HCT116 (cell line): ENCODE data around the gene SLC31A1. TPM values are rescaled to one million over a fixed set of nuclear protein-coding genes. Genes with fewer than 3 reads are reported as not detected.

Experiments
- ATAC-seq: fragments of 200-7000 bp; cut with Tn5 transposase; 2 replicates; pipeline ENCODE4 v1.9.1; 2020; ENCODE audit warnings: mild to moderate bottlenecking, moderate library complexity
- BruUV-seq: library from RNA; stranded (reverse); fragments of 400-500 nt; replicated peaks from 2 replicates; lab custom pipeline; 2021; lab: Mats Ljungman, UMichigan
- CTCF ChIA-PET: fragments of 300-600 bp; sonication (Branson Sonifier 250); formaldehyde crosslinking; loops from one replicate; lab custom pipeline; 2021; ENCODE audit warnings: antibody characterized with exemption; lab: Charles Lee
- POLR2A ChIA-PET: fragments of 300-600, 350-600 bp; sonication (Branson Sonifier 250); formaldehyde crosslinking; loops from one replicate; lab custom pipeline; 2021; ENCODE audit warnings: antibody characterized with exemption; lab: Charles Lee
- RAD21 ChIA-PET, 2 experiments: fragments of 300-600 bp; sonication (Branson Sonifier 250); formaldehyde crosslinking; loops; one replicate each; lab custom pipeline; 2023; ENCODE audit warnings: low total read pairs in 2 of 2; ENCODE audit not compliant: uncharacterized antibody in 2 of 2, unreplicated experiment in 2 of 2, low non-redundant PET in 1 of 2; lab: Charles Lee
- DNase-seq: peaks from one replicate; pipeline ENCODE4 v3.0.0-alpha.2; 2010; ENCODE audit warnings: low read depth, low spot score
- H2AFZ ChIP-seq: fragments of 200-600 bp; shearing (Covaris generic), sonication (generic); 2 replicates; pipeline ENCODE4 v1.6.1; 2017; ENCODE audit warnings: low read depth, mixed run types, mixed read lengths, antibody characterized with exemption, low read length; ENCODE audit not compliant: poor library complexity, severe bottlenecking
- H3K27ac ChIP-seq: 2 replicates; pipeline ENCODE4 v1.5.1; 2012; ENCODE audit warnings: low read depth, low read length
- H3K27me3 ChIP-seq: fragments of 200-600 bp; sonication (generic); 2 replicates; pipeline ENCODE4 v1.6.1; 2016; ENCODE audit warnings: mixed run types, low read length, mixed read lengths; ENCODE audit not compliant: insufficient read depth
- H3K36me3 ChIP-seq, 2 experiments: fragments of 200-500 bp in 1 of 2; fragments of 200-600 bp in 1 of 2; sonication (Bioruptor generic) in 1 of 2; sonication (generic) in 1 of 2; 2 replicates each; pipeline versions ENCODE4 v1.5.1 to v1.6.1; 2014 to 2016; ENCODE audit warnings: low read length in 2 of 2, inconsistent platforms in 1 of 2, mixed read lengths in 1 of 2, mixed run types in 1 of 2; ENCODE audit not compliant: insufficient read depth in 2 of 2, control insufficient read depth in 1 of 2
- H3K4me1 ChIP-seq, 2 experiments: fragments of 200-600 bp in 1 of 2; sonication (generic) in 1 of 2; 2 replicates each; pipeline versions ENCODE4 v1.5.1 to v1.6.1; 2012 to 2017; ENCODE audit warnings: low read length in 2 of 2, inconsistent platforms in 1 of 2, mild to moderate bottlenecking in 1 of 2, mixed read lengths in 1 of 2, mixed run types in 1 of 2, moderate library complexity in 1 of 2; ENCODE audit not compliant: insufficient read depth in 2 of 2, control insufficient read depth in 1 of 2
- H3K4me2 ChIP-seq: fragments of 200-600 bp; sonication (generic); 2 replicates; pipeline ENCODE4 v1.6.1; 2017; ENCODE audit warnings: mixed run types, low read length, mixed read lengths
- H3K4me3 ChIP-seq, 2 experiments: fragments of 200-600 bp in 1 of 2; sonication (generic) in 1 of 2; replicated peaks in 1 of 2; 2 replicates each; pipeline ENCODE4 v1.5.1; 2011 to 2016; ENCODE audit warnings: low read length in 2 of 2, control low read depth in 1 of 2, low read depth in 1 of 2, mild to moderate bottlenecking in 1 of 2, mixed read lengths in 1 of 2, mixed run types in 1 of 2
- H3K79me2 ChIP-seq: fragments of 200-600 bp; sonication (generic); 2 replicates; pipeline ENCODE4 v1.6.1; 2017; ENCODE audit warnings: mild to moderate bottlenecking, mixed run types, low read length, moderate library complexity, mixed read lengths; ENCODE audit not compliant: insufficient read depth
- H3K9ac ChIP-seq: fragments of 200-600 bp; sonication (generic); 2 replicates; pipeline ENCODE4 v1.6.1; 2016; ENCODE audit warnings: low read length, mixed read lengths
- H3K9me2 ChIP-seq: fragments of 200-600 bp; sonication (generic), shearing (Covaris generic); 2 replicates; pipeline ENCODE4 v1.6.1; 2017; ENCODE audit warnings: mixed run types, mild to moderate bottlenecking, moderate library complexity; ENCODE audit not compliant: insufficient read depth
- H3K9me3 ChIP-seq, 2 experiments: fragments of 200-500 bp in 1 of 2; fragments of 200-600 bp in 1 of 2; sonication (Bioruptor generic) in 1 of 2; sonication (generic) in 1 of 2; 2 replicates each; pipeline ENCODE4 v1.6.1; 2014 to 2017; ENCODE audit warnings: low read length in 2 of 2, mixed read lengths in 2 of 2, inconsistent platforms in 1 of 2, low read depth in 1 of 2, mild to moderate bottlenecking in 1 of 2, mixed run types in 1 of 2, moderate library complexity in 1 of 2; ENCODE audit not compliant: control insufficient read depth in 1 of 2, insufficient read depth in 1 of 2
- H4K20me1 ChIP-seq: fragments of 200-600 bp; sonication (generic), shearing (Covaris generic); 2 replicates; pipeline ENCODE4 v1.6.1; 2017; ENCODE audit warnings: mixed run types, mild to moderate bottlenecking, moderate library complexity; ENCODE audit not compliant: insufficient read depth
- CTCF ChIP-seq, 3 experiments: fragments of 200-600 bp in 1 of 3; sonication (generic) in 1 of 3; IDR thresholded peaks in 2 of 3; conservative IDR thresholded peaks in 1 of 3; 2 replicates each; pipeline ENCODE4 v1.5.1; 2012 to 2017; ENCODE audit warnings: low read depth in 2 of 3, low read length in 2 of 3, antibody characterized with exemption in 1 of 3, borderline replicate concordance in 1 of 3, control low read depth in 1 of 3, mild to moderate bottlenecking in 1 of 3, mixed read lengths in 1 of 3, mixed run types in 1 of 3, moderate library complexity in 1 of 3; ENCODE audit not compliant: insufficient read depth in 1 of 3
- EGR1 ChIP-seq: IDR thresholded peaks from 2 replicates; pipeline ENCODE4 v1.6.1; 2012; ENCODE audit warnings: low read depth
- ELF1 ChIP-seq: IDR thresholded peaks from 2 replicates; pipeline ENCODE4 v1.6.1; 2012; ENCODE audit warnings: low read depth, borderline replicate concordance
- EZH2phosphoT487 ChIP-seq: fragments of 200-600 bp; IDR thresholded peaks from 2 replicates; pipeline ENCODE4 v1.6.1; 2018; ENCODE audit warnings: antibody characterized with exemption, borderline replicate concordance
- JUND ChIP-seq: IDR thresholded peaks from 2 replicates; pipeline ENCODE4 v1.6.1; 2012
- POLR2A ChIP-seq: IDR thresholded peaks from 2 replicates; pipeline ENCODE4 v1.7.0; 2011; ENCODE audit warnings: borderline replicate concordance; ENCODE audit not compliant: insufficient read depth, insufficient read length; ENCODE audit errors: extremely low read depth
- REST ChIP-seq: IDR thresholded peaks from 2 replicates; pipeline ENCODE4 v1.6.1; 2012; ENCODE audit warnings: low read depth
- SP1 ChIP-seq: IDR thresholded peaks from 2 replicates; pipeline ENCODE4 v1.6.1; 2012; ENCODE audit warnings: low read depth
- ZNF274 ChIP-seq: fragments of 200-500 bp; sonication (Bioruptor generic); IDR thresholded peaks from 2 replicates; pipeline ENCODE4 v1.6.1; 2014; ENCODE audit warnings: mild to moderate bottlenecking, low read depth, low read length, inconsistent platforms
- intact Hi-C: fragments of 100-400 bp; cut with micrococcal nuclease; formaldehyde crosslinking; loops from 2 replicates; pipeline ENCODE4 v1.10.0; 2022
- total RNA-seq: library from RNA; stranded (reverse); gene quantifications from one replicate; pipeline ENCODE4 v1.2.1, GENCODE V29; 2021; ENCODE audit not compliant: unreplicated experiment

Gene SLC31A1
- total RNA-seq, 1 experiment from 2014 or later = 24.4 TPM

GRCh38 chr9:113258282-113258681, 36.9 kb downstream of the SLC31A1 start:
- H3K9me2 ChIP-seq = no peaks in the 10 kb centered on the region
- TF ChIP-seq POLR2A = no peak
- no peak for TF ChIP-seq EGR1
- TF ChIP-seq REST = no peak
- TF ChIP-seq JUND = no peak
- TF ChIP-seq ZNF274 = no peak
- no peak for TF ChIP-seq EZH2phosphoT487
- TF ChIP-seq ELF1 = no peak
- TF ChIP-seq SP1 = no peak
- no peak for TF ChIP-seq CTCF (IDR thresholded peaks at IDR 0.05 in 2 of 3, conservative IDR thresholded peaks at IDR 0.05 in 1 of 3; ENCODE audit: borderline replicate concordance in 1 of 3, insufficient read depth in 1 of 3, low read depth in 2 of 3, low read length in 2 of 3)
- ChIA-PET POLR2A (interaction anchor here (1.6 kb wide), 1 partner anchor 9 kb away, joined by 3 read pairs; no protein-coding TSS in a partner anchor), CTCF (no interaction called here), RAD21 (no interaction called here)
- H3K79me2 ChIP-seq = no peaks in the 10 kb centered on the region
- H3K9ac ChIP-seq = no peak overlapping the region
- ATAC-seq = no peak
- H3K4me3 ChIP-seq = no peak overlapping the region
- BruUV-seq = no TSS peak
- DNase-seq = no peak
- peaks cover 7 to 27% of the 10 kb centered on the region in 2 experiments; a peak in 3 of 4 replicates for H3K36me3 ChIP-seq
- H3K4me2 ChIP-seq = no peak overlapping the region
- H3K9me3 ChIP-seq = no peaks in the 10 kb centered on the region
- intact Hi-C loops = no loop called here
- H3K27ac ChIP-seq = no peak overlapping the region
- H4K20me1 ChIP-seq = no peaks in the 10 kb centered on the region
- H2AFZ ChIP-seq = no peak overlapping the region
- no peaks in the 10 kb centered on the region for H3K27me3 ChIP-seq
- H3K4me1 ChIP-seq = no peaks in the 10 kb centered on the region
